Osteocyte (in vitro differentiated cells): Measurements from ENCODE around the gene MAPRE2. TPM values are rescaled to one million over a fixed set of nuclear protein-coding genes. Genes with fewer than 3 reads are reported as not detected.

Source experiments
- DNase-seq: peaks from one replicate; pipeline ENCODE4 v3.0.0; 2021; ENCODE audit warnings: mixed read lengths; ENCODE audit not compliant: unreplicated experiment; ENCODE audit errors: extremely low spot score
- H3K27ac Mint-ChIP-seq: one replicate; pipeline ENCODE4 v1.8.0; 2021; ENCODE audit warnings: mild to moderate bottlenecking, mixed read lengths; ENCODE audit not compliant: unreplicated experiment
- H3K27me3 Mint-ChIP-seq: one replicate; pipeline ENCODE4 v1.8.0; 2021; ENCODE audit warnings: mixed read lengths; ENCODE audit not compliant: unreplicated experiment
- H3K36me3 Mint-ChIP-seq: one replicate; pipeline ENCODE4 v1.8.0; 2021; ENCODE audit warnings: mixed read lengths; ENCODE audit not compliant: unreplicated experiment
- H3K4me1 Mint-ChIP-seq: one replicate; pipeline ENCODE4 v1.8.0; 2021; ENCODE audit warnings: mixed read lengths; ENCODE audit not compliant: unreplicated experiment
- H3K4me3 Mint-ChIP-seq: one replicate; pipeline ENCODE4 v1.8.0; 2021; ENCODE audit warnings: mild to moderate bottlenecking, moderate library complexity, mixed read lengths; ENCODE audit not compliant: unreplicated experiment
- H3K9me3 Mint-ChIP-seq: one replicate; pipeline ENCODE4 v1.8.0; 2021; ENCODE audit warnings: mixed read lengths; ENCODE audit not compliant: unreplicated experiment
- total RNA-seq: library from RNA; stranded (reverse); gene quantifications from 2 replicates; pipeline ENCODE4 v1.2.1, GENCODE V29; 2021
- TF ChIP-seq, protein P1 (sequence below): fragments of 200-600 bp; sonication (generic); IDR thresholded peaks from 2 replicates; pipeline ENCODE4 v1.5.0; 2021; ENCODE audit warnings: antibody characterized with exemption, mild to moderate bottlenecking, moderate library complexity

MAPRE2 gene
- total RNA-seq, 1 donor from 2014 or later, result 50.0 TPM

DNA sequence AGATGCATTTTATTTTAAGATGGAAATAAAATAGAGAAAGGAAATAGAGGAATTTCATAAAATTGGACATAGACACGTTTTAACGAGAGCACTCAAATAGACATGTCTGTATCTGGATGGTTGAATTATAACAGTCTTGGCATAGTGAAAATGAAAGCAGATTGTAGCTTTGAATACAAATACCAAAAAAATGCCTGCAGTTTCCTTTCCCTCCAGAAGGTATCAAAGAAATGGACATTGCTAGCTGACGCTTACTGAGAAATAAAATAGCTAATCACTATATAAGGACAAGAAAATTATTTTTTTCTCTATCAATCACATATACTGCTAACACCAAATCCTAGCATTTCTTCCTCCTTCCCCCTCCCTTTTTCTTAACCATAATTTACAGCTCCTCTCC is 11.4 kb upstream of the MAPRE2 start:
- Mint-ChIP-seq H3K36me3 (no peaks in the 10 kb centered on the region), H3K27ac (peak overlapping the region; percentile 61), H3K4me1 (peaks cover 23% of the 10 kb centered on the region), H3K4me3 (peak overlapping the region; percentile 1), H3K27me3 (no peaks in the 10 kb centered on the region), H3K9me3 (no peaks in the 10 kb centered on the region)
- no peak for DNase-seq
- TF ChIP-seq, protein P1, sequence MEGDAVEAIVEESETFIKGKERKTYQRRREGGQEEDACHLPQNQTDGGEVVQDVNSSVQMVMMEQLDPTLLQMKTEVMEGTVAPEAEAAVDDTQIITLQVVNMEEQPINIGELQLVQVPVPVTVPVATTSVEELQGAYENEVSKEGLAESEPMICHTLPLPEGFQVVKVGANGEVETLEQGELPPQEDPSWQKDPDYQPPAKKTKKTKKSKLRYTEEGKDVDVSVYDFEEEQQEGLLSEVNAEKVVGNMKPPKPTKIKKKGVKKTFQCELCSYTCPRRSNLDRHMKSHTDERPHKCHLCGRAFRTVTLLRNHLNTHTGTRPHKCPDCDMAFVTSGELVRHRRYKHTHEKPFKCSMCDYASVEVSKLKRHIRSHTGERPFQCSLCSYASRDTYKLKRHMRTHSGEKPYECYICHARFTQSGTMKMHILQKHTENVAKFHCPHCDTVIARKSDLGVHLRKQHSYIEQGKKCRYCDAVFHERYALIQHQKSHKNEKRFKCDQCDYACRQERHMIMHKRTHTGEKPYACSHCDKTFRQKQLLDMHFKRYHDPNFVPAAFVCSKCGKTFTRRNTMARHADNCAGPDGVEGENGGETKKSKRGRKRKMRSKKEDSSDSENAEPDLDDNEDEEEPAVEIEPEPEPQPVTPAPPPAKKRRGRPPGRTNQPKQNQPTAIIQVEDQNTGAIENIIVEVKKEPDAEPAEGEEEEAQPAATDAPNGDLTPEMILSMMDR, result no peak

DNA sequence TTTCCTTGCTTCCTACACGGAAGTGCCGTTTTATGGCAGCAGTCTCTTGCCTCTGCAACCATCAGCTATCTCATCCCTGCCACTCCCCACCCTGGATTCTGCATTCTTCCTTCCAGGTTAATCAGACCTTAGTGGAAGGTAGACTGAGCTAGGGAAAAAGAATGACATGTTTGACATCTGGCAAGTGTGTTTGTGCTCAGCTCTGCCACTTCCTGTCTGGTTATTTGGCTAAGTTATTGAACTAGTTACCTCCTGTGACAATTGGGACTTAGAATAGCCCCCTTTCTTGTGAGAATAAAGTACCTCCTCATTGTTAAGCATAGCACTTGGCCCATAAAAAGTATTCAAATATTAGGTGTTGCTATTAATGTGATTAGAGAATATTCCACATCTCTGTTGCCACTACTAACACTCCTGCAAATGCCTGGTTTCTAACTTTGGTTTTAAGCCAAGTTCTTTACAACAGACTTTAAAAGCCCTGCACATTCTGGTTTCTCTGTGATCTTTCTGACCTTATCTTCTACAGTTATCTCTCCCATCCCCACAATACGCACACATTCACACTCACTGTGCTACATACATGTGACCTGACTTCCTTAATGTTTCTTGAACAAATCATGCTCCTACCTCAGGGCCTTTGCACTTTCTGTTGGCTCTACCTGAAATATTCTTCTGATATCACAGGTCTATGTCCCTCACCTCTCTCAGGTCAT is 10.8 kb upstream of the MAPRE2 start:
- peak overlapping the region; percentile 61 for H3K27ac Mint-ChIP-seq
- no peaks in the 10 kb centered on the region for H3K27me3 Mint-ChIP-seq
- peak overlapping the region; percentile 1 for H3K4me3 Mint-ChIP-seq
- H3K36me3 Mint-ChIP-seq, result no peaks in the 10 kb centered on the region
- TF ChIP-seq, protein P1, result no peak
- H3K4me1 Mint-ChIP-seq, result peaks cover 23% of the 10 kb centered on the region
- no peaks in the 10 kb centered on the region for H3K9me3 Mint-ChIP-seq
- no peak for DNase-seq

DNA sequence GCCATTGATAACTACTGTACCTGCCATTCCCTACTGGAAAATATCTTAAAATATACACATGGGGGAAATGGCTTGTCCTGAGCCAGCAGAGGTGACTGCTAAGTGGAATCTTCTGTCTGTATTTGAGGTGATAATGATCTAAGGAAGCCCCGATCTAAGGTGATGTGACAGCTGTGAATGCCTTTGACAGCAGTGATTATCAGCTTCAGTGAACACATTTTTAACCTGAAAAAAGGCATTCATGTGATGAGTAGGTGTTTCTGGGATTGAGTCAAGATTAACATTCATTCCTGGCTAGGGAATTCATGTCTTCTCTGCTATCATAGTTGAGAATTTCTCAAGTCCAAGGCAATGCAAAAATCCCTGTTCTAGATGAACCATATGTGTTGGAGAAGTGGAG is 9.1 kb upstream of the MAPRE2 start:
- Mint-ChIP-seq H3K27ac (no peak overlapping the region), H3K4me1 (peaks cover 23% of the 10 kb centered on the region), H3K36me3 (no peaks in the 10 kb centered on the region), H3K27me3 (no peaks in the 10 kb centered on the region), H3K4me3 (no peak overlapping the region), H3K9me3 (no peaks in the 10 kb centered on the region)
- DNase-seq, result no peak
- TF ChIP-seq, protein P1, result no peak

DNA sequence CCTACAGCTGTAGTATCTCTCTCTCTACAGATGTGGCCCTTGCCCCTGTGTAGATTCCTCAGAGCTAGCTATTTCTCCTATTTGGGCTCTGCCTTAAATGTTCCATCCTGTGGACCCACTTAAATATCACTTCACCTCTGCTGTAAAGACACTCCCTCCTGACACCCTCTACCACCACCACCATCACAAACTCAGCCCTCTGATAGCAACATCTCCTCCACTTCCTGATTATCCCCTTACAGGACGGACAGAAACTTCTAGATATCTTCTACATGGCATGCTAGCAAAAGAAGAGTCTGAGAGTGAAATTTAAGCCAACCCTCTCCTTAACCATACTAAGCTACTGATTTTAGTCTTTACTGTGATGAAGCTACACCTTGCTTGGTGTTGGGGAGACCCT is 3.2 kb upstream of the MAPRE2 start:
- H3K27me3 Mint-ChIP-seq, result no peaks in the 10 kb centered on the region
- TF ChIP-seq, protein P1, result no peak
- H3K27ac Mint-ChIP-seq, result no peak overlapping the region
- no peaks in the 10 kb centered on the region for H3K9me3 Mint-ChIP-seq
- H3K4me1 Mint-ChIP-seq, result peaks cover 24% of the 10 kb centered on the region
- no peak overlapping the region for H3K4me3 Mint-ChIP-seq
- no peaks in the 10 kb centered on the region for H3K36me3 Mint-ChIP-seq
- DNase-seq, result no peak

DNA sequence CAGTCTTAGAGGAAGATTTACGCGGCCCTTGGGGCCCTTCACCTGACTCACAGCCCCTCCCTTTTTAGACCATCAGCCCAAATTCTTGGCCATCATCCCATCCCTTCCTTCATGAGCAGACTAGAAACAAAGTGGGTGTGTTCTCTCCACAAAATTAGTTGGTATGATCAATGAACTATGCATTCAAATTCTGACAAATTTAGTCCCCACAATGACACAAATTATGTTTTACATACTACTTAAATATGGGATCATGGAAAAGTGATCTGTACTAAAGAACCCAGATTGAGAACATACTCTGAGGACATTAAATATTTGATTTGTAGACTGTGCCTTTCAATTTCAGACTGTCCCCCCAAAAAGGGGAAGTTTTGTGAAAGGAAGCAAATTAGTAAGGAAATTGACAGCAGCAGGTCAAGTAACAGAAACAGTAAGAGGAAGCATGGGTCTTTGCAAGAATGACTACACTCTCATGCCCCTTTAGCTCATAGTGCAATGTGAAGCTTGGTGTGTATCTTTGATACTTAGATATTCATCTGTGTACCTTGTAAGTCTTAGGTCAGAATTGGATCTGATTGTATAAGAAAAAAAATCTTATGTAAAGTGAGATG is 2.2 kb upstream of the MAPRE2 start:
- Mint-ChIP-seq H3K36me3 (no peaks in the 10 kb centered on the region), H3K27me3 (no peaks in the 10 kb centered on the region), H3K9me3 (no peaks in the 10 kb centered on the region), H3K4me1 (peaks cover 34% of the 10 kb centered on the region), H3K4me3 (no peak overlapping the region), H3K27ac (no peak overlapping the region)
- no peak for DNase-seq
- TF ChIP-seq, protein P1, result no peak
